Measurements from ENCODE around the gene CCDC57.
A peak's percentile ranks its signal among the peaks of the same experiment; 100 is the strongest.

The CCDC57 gene

DNA sequence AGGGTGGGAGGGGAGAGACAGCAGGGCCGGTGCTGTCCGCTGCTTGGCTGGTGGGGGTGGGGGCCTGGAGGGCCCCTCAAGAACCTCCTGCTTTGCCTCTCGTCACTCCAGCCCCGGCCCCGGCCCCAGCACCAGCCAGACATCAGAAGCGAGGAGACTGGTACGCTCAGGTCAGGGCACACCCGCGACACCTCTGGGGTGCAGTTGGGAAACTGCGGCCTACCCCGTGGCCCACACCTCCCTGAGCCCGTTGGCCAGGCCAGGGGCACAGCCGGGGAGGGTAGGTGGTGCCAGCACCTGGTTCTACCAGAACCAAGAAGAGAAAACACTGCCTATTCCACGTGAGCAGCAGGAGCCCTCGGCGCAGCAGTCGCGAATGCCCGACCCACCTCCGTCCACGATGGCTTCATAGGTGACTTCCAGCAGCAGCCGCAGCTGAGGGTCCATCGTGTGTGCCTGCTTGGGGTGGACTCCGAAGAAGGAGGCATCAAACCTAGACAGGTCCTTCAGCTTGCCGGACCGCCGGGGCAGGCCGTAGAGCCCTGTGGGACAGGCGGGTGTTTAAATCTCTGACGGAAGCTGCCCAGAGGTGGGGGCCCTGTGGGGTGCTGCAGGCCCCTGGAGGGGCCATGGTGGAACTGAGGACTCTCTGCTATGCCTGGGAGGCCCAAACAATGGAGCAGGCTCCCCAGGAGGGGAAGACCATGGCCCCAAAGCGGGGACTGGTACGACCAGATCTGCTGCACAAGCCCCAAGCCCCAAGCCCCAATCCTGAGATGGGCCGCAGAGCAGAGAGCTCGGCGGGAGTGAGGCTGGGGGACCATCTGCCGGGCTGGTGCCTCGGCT lies 117.5 kb downstream of the CCDC57 start:
- Histone ChIP-seq H3K9me3 (ENCODE audit: insufficient read depth, low read depth, low read length) (no peaks in the 10 kb centered on the region), H3K27ac (ENCODE audit: low read depth, low read length) (no peak overlapping the region), H3K27me3 (ENCODE audit: insufficient read depth, low read length) (no peaks in the 10 kb centered on the region), H3K4me1 (ENCODE audit: insufficient read depth, low read length) (peaks cover 5% of the 10 kb centered on the region), H3K36me3 (ENCODE audit: insufficient read depth, low read length) (peaks cover 56% of the 10 kb centered on the region), H3K4me3 (ENCODE audit: low read length) (0 out of 2 replicates have a peak overlapping the region, but pooled peaks have one; percentile 74), H3K9ac (ENCODE audit: low read depth, low read length) (no peak overlapping the region)
- 94% methylated on average over 37 of the region's 37 CpGs for WGBS

DNA sequence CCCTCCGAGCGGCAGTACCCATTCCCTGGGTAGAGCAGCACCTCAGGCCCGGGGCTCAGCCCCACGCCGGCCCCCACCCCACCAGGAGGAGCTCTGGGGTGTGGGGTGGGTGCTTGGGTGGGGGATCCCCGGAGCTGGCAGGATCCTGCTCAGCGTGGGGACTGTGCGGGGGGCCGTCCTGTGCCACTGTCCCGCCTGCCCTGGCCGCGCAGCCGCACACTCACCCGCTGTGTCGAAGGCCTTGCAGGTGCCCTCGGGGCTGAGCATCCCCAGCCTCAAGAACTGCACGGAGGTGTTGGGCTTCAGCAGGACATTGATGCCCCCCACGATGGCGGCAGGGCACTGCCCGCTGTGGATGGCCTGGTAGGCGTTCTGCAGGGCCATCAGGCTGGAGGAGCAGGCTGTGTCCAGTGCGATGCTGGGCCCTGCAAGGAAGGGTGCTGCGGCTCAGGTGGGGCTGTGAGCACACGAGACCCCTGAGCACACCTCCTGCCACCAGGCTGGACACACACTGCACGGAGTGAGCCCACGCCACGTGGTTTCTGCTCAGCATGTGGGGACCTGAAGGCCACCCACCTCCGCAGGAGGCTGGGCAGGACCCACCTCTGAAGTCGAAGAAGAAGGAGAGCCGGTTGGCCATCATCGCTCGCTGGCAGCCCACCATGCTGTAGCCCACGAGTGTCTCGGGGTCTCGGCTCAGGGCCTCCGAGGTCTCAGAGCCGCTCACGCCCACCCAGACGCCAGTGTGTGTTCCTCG lies 119.5 kb downstream of the CCDC57 start:
- no peaks in the 10 kb centered on the region for H3K4me1 ChIP-seq (ENCODE audit: insufficient read depth, low read length)
- no peak overlapping the region for H3K27ac ChIP-seq (ENCODE audit: low read depth, low read length)
- WGBS = 97% methylated on average over 40 of the region's 40 CpGs
- no peak overlapping the region for H3K9ac ChIP-seq (ENCODE audit: low read depth, low read length)
- H3K9me3 ChIP-seq (ENCODE audit: insufficient read depth, low read depth, low read length) = no peaks in the 10 kb centered on the region
- no peaks in the 10 kb centered on the region for H3K27me3 ChIP-seq (ENCODE audit: insufficient read depth, low read length)
- H3K36me3 ChIP-seq (ENCODE audit: insufficient read depth, low read length) = peaks cover 76% of the 10 kb centered on the region
- no peak overlapping the region for H3K4me3 ChIP-seq (ENCODE audit: low read length)

DNA sequence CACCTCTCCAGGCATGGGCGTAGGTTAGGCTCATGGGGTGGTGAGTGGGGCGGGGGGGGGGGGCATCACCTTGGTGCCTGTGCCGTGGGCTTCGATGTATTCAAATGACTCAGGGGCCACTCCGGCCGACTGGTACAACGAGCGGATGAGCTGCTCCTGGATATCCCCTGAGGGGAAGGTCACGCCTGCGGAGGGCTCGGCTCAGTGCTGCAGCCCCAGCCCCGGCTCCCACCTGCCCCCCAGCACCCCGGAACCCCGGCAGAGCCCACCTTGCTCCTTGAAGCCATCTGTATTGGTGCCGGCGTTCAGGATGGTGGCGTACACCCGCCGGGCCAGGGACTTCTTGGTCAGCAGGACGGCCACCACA lies 120.0 kb downstream of the CCDC57 start:
- WGBS = 94% methylated on average over 20 of the region's 20 CpGs
- H3K9me3 ChIP-seq (ENCODE audit: insufficient read depth, low read depth, low read length) = no peaks in the 10 kb centered on the region
- peaks cover 82% of the 10 kb centered on the region for H3K36me3 ChIP-seq (ENCODE audit: insufficient read depth, low read length)
- H3K27ac ChIP-seq (ENCODE audit: low read depth, low read length) = no peak overlapping the region
- no peaks in the 10 kb centered on the region for H3K27me3 ChIP-seq (ENCODE audit: insufficient read depth, low read length)
- no peak overlapping the region for H3K4me3 ChIP-seq (ENCODE audit: low read length)
- H3K4me1 ChIP-seq (ENCODE audit: insufficient read depth, low read length) = no peaks in the 10 kb centered on the region
- no peak overlapping the region for H3K9ac ChIP-seq (ENCODE audit: low read depth, low read length)

DNA sequence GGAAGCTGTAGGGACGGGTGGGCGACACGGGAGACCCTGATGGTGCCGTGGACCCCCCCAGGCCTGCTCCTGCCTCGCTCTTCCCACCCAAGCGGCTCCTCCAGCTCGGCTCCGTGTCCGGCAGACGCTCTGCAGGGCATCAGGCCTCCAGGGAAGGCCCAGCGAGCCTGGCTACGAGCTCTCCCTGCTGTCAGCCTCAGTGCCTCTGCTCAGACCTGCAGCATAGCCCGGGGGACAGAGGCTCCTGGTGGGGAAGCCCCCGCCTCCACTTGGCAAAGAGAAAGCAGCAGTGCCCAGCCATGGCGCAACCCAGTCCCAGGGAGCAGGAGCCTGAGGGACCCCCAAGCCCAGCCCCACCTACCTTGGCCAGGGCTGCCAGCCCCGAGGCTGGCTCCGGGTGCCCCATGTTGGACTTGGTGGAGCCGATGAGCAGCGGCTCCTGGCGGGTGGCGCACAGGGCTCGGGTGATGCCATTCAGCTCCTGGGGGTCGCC lies 120.5 kb downstream of the CCDC57 start:
- no peaks in the 10 kb centered on the region for H3K4me1 ChIP-seq (ENCODE audit: insufficient read depth, low read length)
- no peak overlapping the region for H3K4me3 ChIP-seq (ENCODE audit: low read length)
- peaks cover 86% of the 10 kb centered on the region for H3K36me3 ChIP-seq (ENCODE audit: insufficient read depth, low read length)
- H3K27me3 ChIP-seq (ENCODE audit: insufficient read depth, low read length) = no peaks in the 10 kb centered on the region
- no peaks in the 10 kb centered on the region for H3K9me3 ChIP-seq (ENCODE audit: insufficient read depth, low read depth, low read length)
- WGBS = 96% methylated on average over 23 of the region's 23 CpGs
- no peak overlapping the region for H3K27ac ChIP-seq (ENCODE audit: low read depth, low read length)
- H3K9ac ChIP-seq (ENCODE audit: low read depth, low read length) = no peak overlapping the region

DNA sequence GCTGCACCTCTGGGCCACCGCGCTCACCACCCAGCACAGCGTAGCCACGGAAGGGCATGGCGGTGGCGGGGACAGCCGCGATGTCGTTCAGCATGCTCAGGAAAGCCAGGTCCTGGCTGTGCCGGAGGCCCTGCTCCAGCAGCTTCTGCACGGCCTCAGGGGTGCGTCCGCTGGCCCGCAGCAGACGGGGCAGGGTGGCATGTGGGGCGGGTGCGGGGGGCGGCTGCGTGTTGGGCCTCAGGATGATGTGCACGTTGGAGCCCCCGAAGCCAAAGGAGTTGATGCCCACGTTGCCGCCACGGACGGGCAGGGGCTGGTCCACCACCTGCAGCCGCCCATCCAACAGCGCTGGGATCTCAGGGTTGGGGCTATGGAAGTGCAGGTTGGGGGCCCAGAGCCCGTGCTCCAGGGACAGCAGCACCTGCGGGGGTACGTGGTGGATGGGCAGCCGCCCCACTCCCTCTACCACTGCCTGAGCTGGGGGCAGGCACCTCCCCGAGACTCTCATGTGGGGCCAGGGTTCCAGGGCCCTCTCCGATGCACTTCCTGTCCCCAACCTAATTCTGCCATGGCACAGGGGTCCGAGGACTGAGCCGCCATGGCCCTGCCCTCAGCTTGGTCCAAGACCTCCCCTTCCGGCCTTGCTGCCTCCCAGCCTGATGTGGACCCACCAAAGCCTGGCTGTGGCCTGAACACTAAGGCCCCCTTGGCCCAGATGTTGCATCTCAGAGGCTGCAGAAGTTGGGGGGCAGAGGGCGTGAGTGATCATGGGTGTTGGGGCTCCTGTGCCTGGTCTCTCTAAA lies 121.2 kb downstream of the CCDC57 start:
- Histone ChIP-seq H3K27me3 (ENCODE audit: insufficient read depth, low read length) (no peaks in the 10 kb centered on the region), H3K4me1 (ENCODE audit: insufficient read depth, low read length) (no peaks in the 10 kb centered on the region), H3K27ac (ENCODE audit: low read depth, low read length) (no peak overlapping the region), H3K9me3 (ENCODE audit: insufficient read depth, low read depth, low read length) (no peaks in the 10 kb centered on the region), H3K4me3 (ENCODE audit: low read length) (no peak overlapping the region), H3K9ac (ENCODE audit: low read depth, low read length) (no peak overlapping the region), H3K36me3 (ENCODE audit: insufficient read depth, low read length) (peaks cover 91% of the 10 kb centered on the region)
- WGBS = 96% methylated on average over 37 of the region's 37 CpGs

DNA sequence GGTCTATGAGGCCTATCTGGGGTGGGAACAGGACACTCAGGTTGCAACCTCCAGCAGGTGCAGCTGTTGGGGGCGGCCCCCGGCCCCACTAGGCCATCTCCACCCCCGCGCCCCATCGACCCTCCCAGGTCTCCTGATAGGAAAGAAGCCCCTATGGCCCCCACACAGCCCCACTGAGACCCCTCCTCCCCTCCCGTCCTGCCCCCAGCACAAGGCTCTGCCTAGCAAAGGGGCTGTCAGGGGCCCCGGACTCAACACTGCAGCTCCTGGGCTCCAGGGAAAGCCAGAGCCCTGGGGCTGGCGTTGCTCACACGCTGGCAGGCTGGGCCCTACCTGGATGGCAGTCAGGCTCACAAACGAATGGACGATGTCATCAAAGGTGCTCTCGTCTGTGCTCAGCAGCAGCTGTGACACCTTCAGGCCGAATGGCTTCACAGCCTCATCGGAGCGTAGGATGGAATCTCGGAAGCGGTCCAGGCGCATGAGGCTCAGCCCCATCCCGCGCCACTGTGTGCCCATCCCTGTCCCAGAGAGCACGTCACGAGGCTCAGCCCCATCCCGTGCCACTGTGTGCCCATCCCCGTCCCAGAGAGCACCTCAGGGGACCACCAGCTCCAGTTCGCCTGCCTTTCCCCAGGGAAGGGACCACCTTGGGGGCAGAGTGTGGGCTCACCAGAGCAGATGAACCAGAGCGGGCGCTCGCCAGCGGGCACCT lies 121.9 kb downstream of the CCDC57 start:
- no peak overlapping the region for H3K27ac ChIP-seq (ENCODE audit: low read depth, low read length)
- H3K27me3 ChIP-seq (ENCODE audit: insufficient read depth, low read length) = no peaks in the 10 kb centered on the region
- no peak overlapping the region for H3K9ac ChIP-seq (ENCODE audit: low read depth, low read length)
- H3K4me3 ChIP-seq (ENCODE audit: low read length) = no peak overlapping the region
- H3K36me3 ChIP-seq (ENCODE audit: insufficient read depth, low read length) = peaks cover 91% of the 10 kb centered on the region
- no peaks in the 10 kb centered on the region for H3K4me1 ChIP-seq (ENCODE audit: insufficient read depth, low read length)
- no peaks in the 10 kb centered on the region for H3K9me3 ChIP-seq (ENCODE audit: insufficient read depth, low read depth, low read length)
- 94% methylated on average over 29 of the region's 29 CpGs for WGBS

DNA sequence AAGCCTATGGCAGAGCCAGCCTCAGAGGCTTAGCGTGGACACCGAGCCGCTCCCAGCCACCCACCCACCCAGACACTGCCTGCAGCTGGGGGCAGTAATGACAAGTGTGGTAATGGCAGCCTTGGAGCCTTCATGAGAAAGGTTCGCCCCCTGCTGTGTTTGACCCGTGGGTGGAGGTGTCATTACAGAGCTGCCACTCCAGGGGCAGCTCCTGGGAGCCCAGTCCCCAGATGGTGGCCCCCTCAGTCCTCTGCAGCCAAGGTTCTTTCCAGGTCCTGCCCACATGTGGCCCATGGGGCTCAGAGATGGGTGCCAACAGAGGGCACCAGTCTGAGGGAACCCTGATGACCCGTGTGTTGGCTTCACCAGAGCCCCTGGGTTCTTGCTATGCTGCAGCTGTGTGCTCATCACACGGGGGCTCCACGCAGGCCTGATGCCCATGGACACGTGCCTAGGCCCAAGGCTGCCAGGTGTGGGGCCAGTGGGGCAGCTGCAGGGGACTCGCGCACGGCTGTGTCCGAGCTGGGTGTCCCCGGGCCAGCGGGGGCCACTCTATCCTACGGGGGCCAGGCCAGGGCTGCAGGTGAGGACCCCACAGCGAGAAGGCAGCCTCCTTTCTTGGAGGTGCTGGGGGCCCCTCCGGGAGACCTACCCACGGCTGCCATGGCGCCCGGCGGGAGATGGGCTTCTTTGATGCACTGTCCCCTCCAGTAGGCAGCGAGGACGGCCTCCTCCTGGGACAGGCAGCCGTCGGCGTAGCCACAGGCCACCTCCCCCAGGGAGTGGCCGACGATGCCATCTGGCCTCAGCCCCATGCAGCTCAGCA lies 122.7 kb downstream of the CCDC57 start:
- H3K27ac ChIP-seq (ENCODE audit: low read depth, low read length) = no peak overlapping the region
- WGBS = 96% methylated on average over 29 of the region's 29 CpGs
- no peak overlapping the region for H3K4me3 ChIP-seq (ENCODE audit: low read length)
- H3K4me1 ChIP-seq (ENCODE audit: insufficient read depth, low read length) = no peaks in the 10 kb centered on the region
- no peaks in the 10 kb centered on the region for H3K9me3 ChIP-seq (ENCODE audit: insufficient read depth, low read depth, low read length)
- no peaks in the 10 kb centered on the region for H3K27me3 ChIP-seq (ENCODE audit: insufficient read depth, low read length)
- H3K9ac ChIP-seq (ENCODE audit: low read depth, low read length) = no peak overlapping the region
- peaks cover 91% of the 10 kb centered on the region for H3K36me3 ChIP-seq (ENCODE audit: insufficient read depth, low read length)

DNA sequence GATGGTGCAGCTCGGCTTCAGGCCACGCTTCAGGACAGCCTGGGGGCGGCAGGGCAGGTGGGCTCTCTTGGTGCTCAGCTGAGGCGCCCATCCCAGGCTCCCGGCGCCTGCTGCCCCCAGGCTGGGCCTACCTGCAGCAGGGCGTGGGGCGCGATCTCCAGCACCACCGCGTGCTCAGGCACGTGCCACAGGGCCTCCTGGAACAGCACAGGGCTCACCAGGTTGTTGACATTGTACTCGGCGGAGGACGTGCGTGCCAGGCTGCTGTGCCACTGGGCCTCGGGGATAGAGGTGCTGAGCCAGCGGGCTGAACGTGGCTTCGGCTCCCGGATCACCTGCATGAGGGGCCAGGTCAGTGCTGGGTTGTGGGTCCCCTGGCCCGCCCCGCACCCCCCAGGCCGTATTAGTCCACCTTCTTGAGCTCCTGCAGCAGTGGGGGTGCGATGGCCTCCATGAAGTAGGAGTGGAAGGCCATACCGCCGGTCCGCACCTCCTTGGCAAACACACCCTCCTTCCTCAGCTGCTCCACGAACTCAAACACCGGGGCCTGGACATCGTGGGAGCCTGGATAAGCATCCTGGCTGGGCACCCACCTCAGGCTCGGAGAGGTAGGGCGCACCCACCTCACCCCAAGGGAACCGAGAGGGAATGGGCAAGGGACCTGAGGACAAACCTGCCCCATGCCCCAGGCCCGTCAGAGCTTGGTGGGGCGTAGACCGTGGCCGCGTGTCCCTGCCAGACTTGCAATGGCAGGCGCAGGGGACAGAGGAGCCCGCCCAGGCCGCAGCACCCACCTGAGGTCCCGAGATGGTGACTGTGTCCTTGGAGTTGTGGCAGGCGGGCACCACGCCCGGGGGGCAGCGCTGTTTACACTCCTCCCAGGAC lies 123.6 kb downstream of the CCDC57 start:
- Histone ChIP-seq H3K9ac (ENCODE audit: low read depth, low read length) (no peak overlapping the region), H3K27me3 (ENCODE audit: insufficient read depth, low read length) (no peaks in the 10 kb centered on the region), H3K9me3 (ENCODE audit: insufficient read depth, low read depth, low read length) (no peaks in the 10 kb centered on the region), H3K4me1 (ENCODE audit: insufficient read depth, low read length) (no peaks in the 10 kb centered on the region), H3K27ac (ENCODE audit: low read depth, low read length) (no peak overlapping the region), H3K36me3 (ENCODE audit: insufficient read depth, low read length) (peaks cover 94% of the 10 kb centered on the region), H3K4me3 (ENCODE audit: low read length) (no peak overlapping the region)
- WGBS = 96% methylated on average over 47 of the region's 47 CpGs

DNA sequence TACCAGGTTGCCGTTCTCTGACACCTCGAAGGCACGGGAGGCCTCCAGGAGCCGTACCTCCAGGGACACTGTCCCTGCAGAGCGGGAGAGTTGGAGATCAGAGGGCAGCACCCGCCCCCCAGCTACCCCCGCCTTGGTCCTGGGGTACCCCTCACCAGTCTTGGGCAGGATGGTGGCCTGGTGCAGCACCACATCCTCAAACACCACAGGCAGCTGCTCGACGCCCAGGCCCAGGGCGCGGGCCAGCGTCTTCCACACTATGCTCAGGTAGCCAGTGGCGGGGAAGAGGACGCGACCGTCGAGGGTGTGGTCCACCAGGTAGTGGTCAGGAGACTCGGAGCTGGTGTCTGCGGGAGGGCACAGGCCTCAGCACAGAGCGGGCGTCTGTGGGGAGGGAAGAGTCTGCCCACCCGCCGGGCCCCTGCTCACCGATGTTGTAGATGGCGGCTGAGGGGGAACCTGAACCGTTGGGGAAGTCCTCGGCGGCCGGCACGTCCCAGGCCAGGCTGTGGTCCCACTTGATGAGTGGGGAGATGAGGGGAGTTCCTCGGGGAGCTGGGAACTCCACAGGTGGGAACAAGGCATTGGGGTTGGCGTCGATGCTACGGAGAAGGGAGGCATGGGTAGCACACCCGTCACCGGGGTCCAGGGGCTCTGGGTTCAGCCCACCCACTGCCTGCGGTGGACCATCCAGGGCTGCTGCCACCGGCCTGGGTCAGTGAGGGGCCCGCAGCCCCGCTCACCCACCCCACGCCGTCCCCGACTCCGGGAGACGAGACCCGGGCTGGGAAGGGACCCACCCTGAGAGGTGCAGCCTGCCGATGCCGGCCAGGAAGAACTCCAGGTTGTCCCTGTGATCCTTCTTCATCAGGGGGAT lies 124.4 kb downstream of the CCDC57 start:
- H3K36me3 ChIP-seq (ENCODE audit: insufficient read depth, low read length) = peaks cover 95% of the 10 kb centered on the region
- no peak overlapping the region for H3K9ac ChIP-seq (ENCODE audit: low read depth, low read length)
- H3K9me3 ChIP-seq (ENCODE audit: insufficient read depth, low read depth, low read length) = no peaks in the 10 kb centered on the region
- H3K27me3 ChIP-seq (ENCODE audit: insufficient read depth, low read length) = no peaks in the 10 kb centered on the region
- 96% methylated on average over 48 of the region's 48 CpGs for WGBS
- H3K4me1 ChIP-seq (ENCODE audit: insufficient read depth, low read length) = no peaks in the 10 kb centered on the region
- H3K4me3 ChIP-seq (ENCODE audit: low read length) = no peak overlapping the region
- H3K27ac ChIP-seq (ENCODE audit: low read depth, low read length) = no peak overlapping the region
